NCI-H2196 treated with DMSO at 0.1 percent for 48 hours (cell line): ENCODE measurements around the gene RAPGEF2.
"Not testable (repeated sequence)": the region's sequence is repeated elsewhere in the genome, so short reads cannot be mapped to it uniquely, and the experiment has no call there.

Source experiments
- DNase-seq: peaks from one replicate; lab custom pipeline; 2025; ENCODE audit not compliant: unreplicated experiment; lab: John Stamatoyannopoulos, UW

RAPGEF2 gene

DNA sequence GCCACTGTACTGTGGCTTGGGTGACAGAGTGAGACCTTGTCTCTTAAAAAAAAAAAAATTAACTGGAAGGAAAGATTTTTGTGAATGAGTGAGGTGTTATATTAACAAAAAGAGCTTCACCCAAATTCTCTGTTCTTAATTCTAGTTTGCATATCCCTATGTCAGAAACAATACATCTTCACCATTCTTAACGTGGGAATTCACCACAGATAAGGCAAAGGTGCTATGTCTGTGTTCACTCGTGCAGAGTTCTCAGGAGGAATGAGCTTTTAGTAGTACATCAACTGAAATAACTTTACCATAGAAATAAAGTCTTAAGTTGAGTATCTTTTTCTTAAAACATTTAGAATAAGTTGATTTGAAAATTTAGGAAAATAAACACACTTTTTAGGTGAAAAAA is 135.1 kb downstream of the RAPGEF2 start:
- DNase-seq = no peak

DNA sequence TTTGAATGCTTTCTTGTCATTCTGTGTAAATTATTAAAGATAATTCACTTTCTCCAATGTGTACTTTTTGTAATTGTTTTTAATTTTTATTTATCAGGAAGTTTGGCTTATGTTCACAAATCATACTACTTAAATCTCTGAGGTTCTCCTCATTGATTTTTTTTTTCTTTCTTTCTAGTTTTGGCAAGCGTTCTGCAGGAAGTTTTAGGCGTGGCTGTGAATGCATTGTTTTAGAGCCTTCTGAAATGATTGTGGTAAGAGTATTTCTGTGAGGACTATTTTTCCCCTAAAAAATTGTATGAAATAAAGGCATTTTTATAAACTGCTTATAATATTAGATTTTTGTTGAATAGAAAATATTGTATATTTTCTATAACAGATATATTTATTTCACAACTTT is 135.8 kb downstream of the RAPGEF2 start:
- DNase-seq = no peak

DNA sequence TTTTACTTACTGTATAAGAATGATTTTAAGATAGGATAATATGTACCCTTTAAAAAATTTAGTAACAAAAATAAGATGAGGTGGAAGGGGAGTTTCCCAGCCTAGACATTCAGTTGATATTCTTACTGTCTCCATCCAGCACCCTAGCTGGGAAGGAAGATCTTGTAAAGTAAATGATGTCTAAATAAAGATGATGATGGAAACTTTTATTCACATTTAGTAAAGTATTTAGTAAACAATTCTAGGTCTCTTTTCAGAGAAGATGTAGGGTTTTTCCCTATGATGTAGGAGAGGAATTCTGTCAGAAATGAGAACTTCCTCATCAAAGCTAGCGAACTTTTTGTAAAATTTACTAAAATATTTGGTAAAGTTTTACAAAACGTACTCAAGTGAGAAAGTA is 136.8 kb downstream of the RAPGEF2 start:
- no peak for DNase-seq

DNA sequence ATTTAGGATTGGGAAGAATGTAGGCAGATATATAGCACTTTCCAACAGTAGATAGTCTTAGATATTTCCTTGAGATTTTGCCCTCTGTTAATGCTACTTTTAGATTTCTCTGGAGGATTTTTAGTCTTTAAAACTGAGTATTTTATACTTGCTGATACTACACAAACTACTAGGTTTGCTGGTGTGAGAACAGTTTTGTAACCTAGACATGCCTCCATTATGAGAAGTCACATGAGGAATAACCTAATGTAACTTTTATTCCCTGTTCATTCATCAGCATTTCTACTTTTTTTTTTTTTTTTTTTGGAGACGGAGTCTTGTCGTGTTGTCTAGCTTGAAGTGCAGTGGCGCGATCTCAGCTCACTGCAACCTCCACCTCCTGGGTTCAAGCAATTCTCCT is 137.2 kb downstream of the RAPGEF2 start:
- DNase-seq = no peak

DNA sequence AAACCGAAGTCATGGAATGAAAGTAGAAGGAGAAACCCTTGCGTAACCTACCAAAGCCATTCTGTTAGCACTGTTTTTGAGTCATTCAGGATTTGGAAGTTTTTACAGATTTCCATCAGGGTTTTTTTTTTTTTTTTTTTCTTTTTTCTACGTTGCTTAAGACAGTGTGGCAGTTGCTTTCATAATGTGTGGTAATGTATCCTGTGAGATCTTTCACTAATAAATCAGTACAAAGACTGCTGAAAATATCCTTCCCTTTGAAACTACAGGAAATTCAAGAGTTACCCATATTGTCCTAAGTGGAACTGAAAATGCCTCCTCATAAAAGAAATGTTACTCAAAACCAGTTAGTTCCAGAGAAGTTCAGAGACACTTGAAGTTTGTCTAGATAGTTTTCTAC is 137.8 kb downstream of the RAPGEF2 start:
- DNase-seq = no peak

DNA sequence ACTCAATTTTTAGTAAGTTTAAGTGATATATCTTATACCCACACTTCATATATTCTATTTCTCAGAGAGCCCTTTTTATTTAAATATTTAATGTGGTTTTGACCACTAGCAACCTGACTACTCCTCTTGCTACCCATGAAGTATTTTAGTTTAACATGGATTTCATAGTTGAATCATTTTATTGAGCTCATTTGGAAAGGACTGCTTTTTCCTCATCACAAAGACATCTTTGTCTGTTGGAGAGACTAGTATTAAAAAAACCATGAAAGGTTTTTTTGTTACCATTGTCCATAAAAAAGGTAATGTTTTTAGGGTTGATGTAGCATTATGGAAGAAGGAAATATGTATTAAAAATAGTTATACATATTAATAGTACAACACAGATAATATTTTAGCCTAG is 139.5 kb downstream of the RAPGEF2 start:
- DNase-seq = no peak

DNA sequence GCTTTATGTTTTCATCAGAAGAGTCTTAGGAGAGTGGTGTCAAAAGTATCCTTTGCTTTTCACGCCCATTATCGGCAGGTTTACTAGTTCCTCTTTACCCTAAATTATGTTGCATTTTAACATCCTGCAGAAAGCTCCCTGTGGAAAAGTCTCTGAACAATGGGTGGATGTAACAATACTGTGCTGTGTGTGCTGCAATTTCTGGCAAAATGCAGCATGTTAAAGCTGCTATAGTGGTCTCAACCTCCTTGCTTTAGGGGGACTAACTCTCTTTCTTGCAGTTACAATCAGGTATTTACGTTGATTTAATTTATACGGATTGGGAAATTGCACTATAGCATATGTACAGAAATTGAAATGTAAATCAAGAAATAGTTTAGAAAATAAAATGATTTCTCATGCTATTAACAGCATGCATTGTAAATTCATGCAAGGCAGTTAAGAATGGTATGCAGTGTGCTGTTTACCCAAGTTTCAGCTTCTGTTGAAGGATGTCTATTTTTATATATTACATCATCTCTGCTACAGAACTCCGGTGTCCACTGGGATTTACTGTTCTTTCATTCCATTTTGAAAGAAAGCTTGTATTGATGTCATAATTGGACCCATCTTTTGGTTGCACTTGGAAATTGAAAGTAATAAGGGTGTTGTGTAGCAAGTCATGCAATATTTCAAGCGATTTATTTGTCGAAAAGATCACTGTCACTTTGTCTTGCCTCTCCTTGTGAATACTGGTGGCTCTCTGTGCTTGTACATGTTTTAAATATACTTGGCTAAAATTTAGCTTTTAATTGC is 145.7 kb downstream of the RAPGEF2 start:
- DNase-seq = no peak

DNA sequence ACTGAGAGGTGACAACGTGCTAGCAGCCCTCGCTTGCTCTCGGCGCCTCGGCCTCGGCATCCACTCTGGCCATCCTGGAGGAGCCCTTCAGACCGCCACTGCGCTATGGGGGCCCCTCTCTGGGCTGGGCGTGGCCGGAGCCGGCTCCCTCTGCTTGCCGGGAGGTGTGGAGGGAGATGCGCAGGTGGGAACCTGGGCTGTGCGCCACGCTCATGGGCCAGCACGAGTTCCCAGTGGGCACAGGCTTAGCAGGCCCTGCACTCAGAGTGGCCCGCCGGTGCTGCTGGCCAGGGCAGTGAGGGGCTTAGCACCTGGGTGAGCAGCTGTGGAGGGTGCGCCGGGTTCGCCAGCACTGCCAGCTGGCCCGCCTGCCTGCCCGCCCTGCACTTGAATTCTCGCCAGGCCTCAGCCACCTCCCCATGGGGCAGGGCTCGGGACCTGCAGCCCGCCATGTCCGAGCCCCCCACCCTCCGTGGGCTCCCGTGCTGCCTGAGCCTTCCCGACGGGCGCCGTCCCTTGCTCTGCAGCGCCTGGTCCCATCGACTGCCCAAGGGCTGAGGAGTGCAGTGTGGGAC is 148.0 kb downstream of the RAPGEF2 start:
- DNase-seq = no peak

DNA sequence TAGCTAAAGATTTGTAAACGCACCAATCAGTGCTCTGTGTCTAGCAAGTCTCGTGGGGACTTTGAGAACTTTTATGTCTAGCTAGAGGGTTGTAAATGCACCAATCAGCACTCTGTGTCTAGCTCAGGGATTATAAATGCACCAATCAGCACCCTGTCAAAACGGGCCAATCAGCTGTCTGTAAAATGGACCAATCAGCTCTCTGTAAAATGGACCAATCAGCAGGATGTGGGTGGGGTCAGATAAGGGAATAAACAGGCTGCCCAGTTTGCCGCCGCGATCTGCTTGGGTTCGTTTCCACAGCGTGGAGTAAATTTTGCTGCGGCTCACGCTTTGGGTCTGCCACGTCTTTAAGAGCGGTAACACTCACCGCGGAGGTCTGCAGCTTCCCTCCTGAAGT is 148.7 kb downstream of the RAPGEF2 start:
- DNase-seq = not testable (repeated sequence)

DNA sequence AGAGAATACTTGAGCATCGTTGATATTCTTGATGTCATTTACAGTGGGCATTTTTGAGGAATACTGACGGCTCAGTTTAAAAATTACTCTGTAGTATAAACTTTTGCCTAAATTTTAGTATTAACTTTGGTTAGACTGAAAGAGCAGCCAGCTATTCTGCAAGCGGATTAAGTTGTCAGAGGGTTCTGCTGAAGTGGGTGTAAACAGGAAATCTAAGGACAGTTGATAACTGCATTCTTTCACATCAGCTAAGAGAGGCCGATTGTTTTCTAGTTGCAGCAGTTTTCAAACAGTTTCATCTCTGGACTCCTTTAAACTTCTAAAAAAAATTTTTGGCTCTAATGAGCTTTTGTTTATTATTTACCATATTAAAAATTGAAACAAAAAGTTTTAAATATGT is 149.6 kb downstream of the RAPGEF2 start:
- DNase-seq = no peak

DNA sequence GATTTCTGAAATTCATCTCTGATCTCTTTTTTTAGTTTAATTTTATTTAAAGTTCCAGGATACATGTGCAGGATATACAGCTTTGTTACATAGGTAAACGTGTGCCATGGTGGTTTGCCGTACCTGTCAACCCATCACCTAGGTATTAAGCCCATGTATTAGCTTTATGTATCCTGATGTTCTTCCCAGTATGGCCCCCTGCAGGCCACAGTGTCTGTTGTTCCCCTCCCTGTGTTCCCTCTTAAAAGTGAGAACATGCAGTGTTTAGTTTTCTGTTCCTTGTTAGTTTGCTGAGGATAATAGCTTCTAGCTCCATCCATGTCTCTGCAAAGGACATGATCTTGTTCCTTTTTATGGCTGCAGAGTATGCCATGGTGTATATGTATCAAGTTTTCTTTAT is 153.2 kb downstream of the RAPGEF2 start:
- DNase-seq = no peak

DNA sequence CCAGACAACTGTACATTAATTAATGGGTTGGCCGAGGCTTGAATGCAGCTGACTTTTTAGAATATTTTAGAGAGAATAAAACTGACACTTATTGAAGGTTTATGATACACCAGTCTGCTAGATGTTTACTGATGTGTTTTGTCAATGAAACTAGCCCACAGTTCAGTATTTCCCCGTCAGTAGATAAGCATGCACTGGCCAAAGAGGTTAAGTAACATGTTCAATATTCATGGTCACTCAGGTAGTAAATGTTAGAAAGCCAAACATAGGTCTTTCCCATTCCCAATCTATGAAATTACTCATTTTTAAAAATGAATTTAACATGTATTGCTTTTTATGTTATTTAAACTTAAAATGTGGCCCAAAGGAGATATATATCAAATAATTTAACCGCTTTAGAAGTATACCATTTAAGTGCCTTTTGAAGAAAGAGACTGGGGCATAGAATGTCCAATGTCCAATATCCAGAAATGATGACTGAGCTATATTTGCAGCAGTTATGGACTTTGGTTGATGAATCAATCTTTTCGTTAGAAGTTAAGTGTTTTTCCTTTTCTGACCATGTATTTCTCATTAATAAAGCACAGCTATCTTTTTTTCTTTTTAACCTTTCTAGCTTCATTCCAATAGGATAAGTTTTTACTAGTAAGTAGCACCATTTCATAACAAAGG is 156.1 kb downstream of the RAPGEF2 start:
- DNase-seq = no peak

DNA sequence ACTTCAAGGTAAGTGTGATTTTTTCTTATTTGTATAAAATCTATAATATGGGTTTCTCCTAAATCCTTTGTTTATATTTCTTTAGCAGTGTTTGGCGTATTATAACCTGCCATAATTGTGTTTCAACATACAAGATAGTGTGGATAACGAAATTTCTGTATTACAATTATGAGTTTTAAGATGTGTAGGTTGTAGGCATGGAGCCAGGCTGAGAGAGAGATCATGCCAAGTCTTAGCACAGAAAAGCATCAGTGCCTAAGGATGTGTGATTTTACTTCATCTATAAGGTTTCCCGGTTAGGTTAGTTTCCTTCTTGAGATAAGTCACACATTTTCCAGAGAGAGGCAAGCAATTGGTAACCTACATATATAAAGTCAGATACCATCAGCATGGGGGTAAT is 161.2 kb downstream of the RAPGEF2 start:
- no peak for DNase-seq

DNA sequence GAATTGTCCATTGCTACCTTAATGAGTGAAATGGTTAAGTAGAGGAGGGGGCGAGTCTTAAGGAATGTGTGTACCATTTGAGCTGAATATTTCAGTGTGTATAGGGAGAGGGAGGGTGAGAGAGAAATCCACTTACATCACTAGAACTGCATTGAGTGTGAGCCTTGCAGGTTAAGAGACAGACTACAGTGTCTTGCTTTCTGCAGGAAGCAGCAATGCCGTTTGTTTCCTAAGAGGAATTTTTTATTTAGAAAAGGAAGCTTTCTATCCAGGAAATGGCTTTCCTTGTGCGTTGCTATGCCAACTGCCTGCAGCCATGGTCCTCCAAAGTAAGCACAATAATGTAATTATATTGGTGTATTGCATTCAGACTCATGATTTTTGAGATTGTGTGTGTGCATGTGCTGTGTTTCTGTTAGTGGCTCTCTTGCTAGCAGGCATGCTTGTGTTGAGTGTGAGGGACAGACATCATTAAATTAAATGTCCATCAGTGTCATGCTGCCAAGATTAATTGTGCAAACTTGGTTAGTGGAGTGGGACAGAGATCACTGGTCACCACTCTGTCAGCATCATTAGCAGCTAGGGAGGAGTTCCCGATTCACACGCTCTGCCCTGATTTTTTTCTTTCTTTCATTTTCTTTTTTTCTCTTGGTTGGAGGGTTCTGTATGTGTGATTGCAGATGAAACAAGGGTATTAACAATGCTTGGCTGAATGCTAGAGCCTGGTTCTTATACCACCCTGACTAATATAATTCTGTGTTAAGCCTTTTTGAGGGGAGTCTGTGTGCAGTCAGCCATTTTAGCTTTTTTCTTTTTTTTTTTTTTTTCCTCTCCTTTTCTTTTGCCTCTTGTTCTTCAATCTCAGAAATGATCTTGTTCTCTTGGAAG is 164.3 kb downstream of the RAPGEF2 start:
- DNase-seq = no peak

DNA sequence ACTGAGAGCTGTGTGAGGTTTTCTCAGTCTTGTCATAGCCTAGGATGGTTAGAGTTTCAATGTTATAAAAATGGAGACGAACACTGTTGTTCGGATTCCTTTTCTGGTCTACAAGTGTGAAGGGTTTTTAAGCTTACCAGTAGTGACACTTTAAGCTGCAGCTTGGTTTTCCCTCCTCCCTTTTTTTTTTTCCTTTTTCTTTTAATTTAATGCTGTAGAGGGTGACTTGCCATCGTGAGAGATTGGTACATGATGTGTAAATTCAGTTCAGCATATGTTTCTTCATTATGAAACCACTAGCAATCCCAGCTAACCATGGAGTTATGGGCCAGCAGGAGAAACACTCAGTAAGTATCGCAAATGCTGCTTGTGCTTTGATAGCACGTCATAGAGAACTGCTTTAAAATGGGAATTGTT is 165.0 kb downstream of the RAPGEF2 start:
- DNase-seq = no peak

DNA sequence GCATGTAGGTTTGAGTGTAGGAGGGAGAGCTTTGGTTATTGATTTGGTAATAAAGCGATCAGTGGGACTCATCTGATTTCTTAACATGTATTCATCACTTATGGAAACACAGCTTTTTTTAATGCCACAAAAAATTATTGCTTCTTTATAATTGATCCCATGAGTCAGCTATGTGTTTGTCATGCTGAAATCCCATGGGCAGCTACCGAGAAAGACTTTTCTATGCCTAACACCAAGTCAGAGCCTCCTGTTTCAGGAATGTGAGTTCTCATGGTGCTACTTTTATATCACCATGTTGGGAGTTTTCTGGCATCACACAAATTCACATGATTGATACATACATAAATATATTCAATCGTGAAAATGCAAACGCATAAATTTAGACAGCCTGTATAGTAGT is 165.7 kb downstream of the RAPGEF2 start:
- DNase-seq = no peak

DNA sequence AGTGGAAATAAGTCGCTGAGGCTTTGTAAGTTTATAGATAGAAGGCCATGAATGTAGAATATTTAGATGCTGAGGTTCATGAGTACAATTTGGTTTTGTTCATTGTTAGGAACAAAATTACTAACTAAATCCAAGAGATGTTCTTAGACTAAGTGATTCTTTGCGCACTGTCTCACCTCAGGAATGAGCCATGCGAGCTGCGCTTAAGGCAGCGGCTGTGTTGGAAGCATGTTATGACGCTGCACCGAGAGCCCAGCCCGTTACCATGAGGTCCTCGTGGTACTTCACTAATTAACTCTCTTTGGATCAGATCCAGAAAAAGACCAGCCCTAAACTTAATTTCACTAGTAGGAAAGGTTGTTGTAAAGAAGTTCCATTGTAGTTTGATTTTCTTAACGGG is 166.2 kb downstream of the RAPGEF2 start:
- DNase-seq = no peak

DNA sequence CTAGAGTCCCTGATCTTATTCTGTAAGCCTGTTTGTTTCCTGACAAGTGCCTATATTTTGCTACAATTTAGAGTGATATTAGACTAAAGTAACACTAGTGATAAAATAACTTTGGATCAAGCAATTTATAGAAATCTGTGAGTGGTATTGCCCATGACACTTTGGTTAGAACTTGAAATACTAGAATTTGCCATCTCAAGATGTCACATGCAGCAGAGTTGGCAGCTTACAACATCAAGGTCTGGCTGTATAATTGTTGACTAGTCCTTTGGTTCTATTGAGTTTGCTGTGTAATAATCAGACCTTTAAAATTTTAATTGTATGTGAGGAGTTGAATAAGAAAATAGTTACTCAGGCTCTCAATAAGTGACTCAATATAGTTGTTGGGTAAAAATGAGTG is 167.1 kb downstream of the RAPGEF2 start:
- DNase-seq = no peak

DNA sequence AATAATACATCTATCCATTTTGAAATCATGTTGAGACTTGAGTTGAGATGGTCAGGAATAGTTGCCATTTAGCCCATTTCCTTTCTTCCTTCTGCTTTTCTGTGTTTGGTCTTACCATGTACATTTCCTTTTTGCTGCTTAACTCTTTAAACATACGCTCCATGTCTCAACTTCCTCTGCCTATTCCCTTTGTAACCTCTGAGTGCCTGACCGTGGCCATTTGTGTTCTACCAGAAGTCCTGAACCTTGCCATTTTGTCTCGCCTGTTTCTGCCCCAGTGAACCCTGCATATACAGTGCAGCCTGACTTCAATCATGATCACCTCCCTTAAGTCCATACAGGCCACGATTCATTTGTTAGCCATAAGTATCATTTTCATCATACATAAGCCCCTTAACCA is 169.0 kb downstream of the RAPGEF2 start:
- no peak for DNase-seq

DNA sequence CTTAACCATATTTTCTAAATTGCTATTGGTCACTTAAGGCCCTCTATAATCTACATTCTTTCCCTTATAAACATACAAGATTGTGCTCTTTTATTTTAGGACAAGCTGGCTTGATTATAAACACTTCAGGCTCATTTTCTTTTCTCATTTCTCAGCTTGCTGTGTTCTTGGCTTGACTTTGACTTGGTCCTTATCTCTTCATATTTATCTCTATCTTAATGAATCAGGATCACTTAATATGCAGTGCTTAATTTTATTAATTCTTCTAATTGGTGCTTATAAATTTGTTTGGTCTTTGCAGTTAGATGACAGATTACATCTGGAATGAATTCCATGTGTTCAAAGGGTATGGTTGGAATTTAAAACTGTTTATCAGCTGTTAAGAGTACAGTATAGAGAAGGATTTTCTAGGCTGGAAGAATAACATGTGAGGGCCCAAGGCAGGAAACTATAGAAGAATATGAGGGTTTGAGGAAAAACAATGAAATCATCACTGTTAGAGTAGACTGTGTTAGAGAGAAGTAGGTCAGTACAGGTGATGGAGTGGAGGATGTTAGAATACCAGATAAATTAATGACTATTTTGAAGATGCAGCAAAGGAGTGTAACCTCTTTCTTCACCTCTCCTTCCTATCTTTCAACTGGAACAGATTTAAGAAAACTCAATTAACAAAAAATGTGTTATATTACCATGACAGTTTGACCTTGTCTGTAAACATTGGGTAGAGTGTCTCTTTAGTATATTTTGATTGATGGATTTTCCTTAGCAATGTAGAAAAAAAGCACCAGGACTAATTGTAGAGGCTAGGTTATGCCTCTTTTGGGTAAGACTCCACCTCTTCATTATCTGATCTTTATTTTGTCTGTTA is 169.6 kb downstream of the RAPGEF2 start:
- DNase-seq = no peak

DNA sequence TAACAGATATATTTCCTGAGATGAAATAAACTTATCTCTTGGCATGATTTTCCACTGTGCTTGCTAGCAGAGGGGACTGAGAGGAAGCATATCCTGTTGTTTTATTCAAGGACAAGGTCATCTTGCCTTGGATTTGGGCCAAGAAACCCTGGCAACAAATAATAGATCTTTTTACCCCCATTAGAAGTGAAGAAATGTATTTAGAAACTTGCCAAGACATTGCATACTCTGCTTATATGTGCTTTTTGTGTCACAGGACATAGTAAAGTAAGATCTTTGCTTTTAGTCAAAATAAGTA is 170.2 kb downstream of the RAPGEF2 start:
- DNase-seq = no peak
